Heart left ventricle (tissue), 16 donors: ENCODE measurements around the gene SORCS2. TPM values are rescaled to one million over a fixed set of nuclear protein-coding genes. Genes with fewer than 3 reads are reported as not detected.

ENCODE experiments used
- ATAC-seq, 4 donors: fragments of 200-7000 bp; cut with Tn5 transposase; one replicate each; pipeline ENCODE4 v1.9.1; 2020 to 2022; ENCODE audit warnings: moderate library complexity in 4 of 4, mild to moderate bottlenecking in 3 of 4, moderate number of reproducible peaks in 1 of 4
- DNase-seq, 5 donors: peaks; one replicate each; pipeline ENCODE4 v3.0.0-alpha.2; 2020
- H3K27ac ChIP-seq, 12 donors: fragments of 200-600 bp; sonication (generic) in 4 of 12; one replicate each; pipeline versions ENCODE4 v1.5.0 to v1.8.0; 2016 to 2022; ENCODE audit warnings: mild to moderate bottlenecking in 2 of 12
- H3K27me3 ChIP-seq, 9 donors: fragments of 200-600 bp; sonication (generic) in 2 of 9; one replicate each; pipeline versions ENCODE4 v1.5.1 to v1.8.0; 2016 to 2022; ENCODE audit warnings: mild to moderate bottlenecking in 3 of 9
- H3K36me3 ChIP-seq, 9 donors: fragments of 200-600 bp; sonication (generic) in 2 of 9; one replicate each; pipeline versions ENCODE4 v1.5.0 to v1.8.0; 2018 to 2022; ENCODE audit warnings: mild to moderate bottlenecking in 2 of 9
- H3K4me1 ChIP-seq, 12 donors: fragments of 200-600 bp; sonication (generic) in 4 of 12; one replicate each; pipeline versions ENCODE4 v1.5.0 to v1.8.0; 2016 to 2022; ENCODE audit warnings: mild to moderate bottlenecking in 3 of 12
- H3K4me3 ChIP-seq, 12 donors: fragments of 200-600 bp; sonication (generic) in 4 of 12; one replicate each; pipeline versions ENCODE4 v1.5.0 to v1.8.0; 2017 to 2022; ENCODE audit warnings: mild to moderate bottlenecking in 9 of 12, moderate library complexity in 4 of 12
- H3K9me3 ChIP-seq, 12 donors: fragments of 200-600 bp; sonication (generic) in 4 of 12; one replicate each; pipeline versions ENCODE4 v1.5.0 to v1.8.0; 2016 to 2022; ENCODE audit warnings: mild to moderate bottlenecking in 1 of 12
- CTCF ChIP-seq, 12 donors: fragments of 200-600 bp; sonication (generic) in 4 of 12; IDR thresholded peaks; one replicate each; pipeline versions ENCODE4 v1.5.0 to v1.8.0; 2018 to 2022; ENCODE audit warnings: antibody characterized with exemption in 12 of 12, mild to moderate bottlenecking in 5 of 12
- POLR2A ChIP-seq, 2 donors: fragments of 450-650 bp; IDR thresholded peaks; one replicate each; pipeline ENCODE4 v1.6.1; 2017; ENCODE audit warnings: antibody characterized with exemption in 2 of 2, mild to moderate bottlenecking in 2 of 2, moderate library complexity in 2 of 2
- WGBS, 4 donors: extraction: QIAGEN DNeasy Blood & Tissue Kit in 2 of 4; methylation state at CpG; one replicate each; pipeline versions ENCODE4 v1.1.5 to v1.1.7; 2013 to 2018; 5-methylcytosine and 5-hydroxymethylcytosine counted together
- intact Hi-C, 10 donors: fragments of 100-400 bp; cut with DNase I; formaldehyde crosslinking; loops; one replicate each; pipeline versions ENCODE4 v1.11.1 to v1.14.2; 2022
- polyA plus RNA-seq, 2 donors: library from polyadenylated mRNA; stranded (reverse); fragments of 200-250 nt; gene quantifications; one replicate each; pipeline ENCODE4 v1.2.3, GENCODE V29; 2013
- total RNA-seq, 9 donors: library from RNA; depleted of rRNA in 2 of 9; stranded (reverse); fragments of >200 nt in 2 of 9; fragmentation: NEBNext Ultra II Directional in 3 of 9; extraction: Animal tissue kit (Norgen Biotek cat#: 25700) in 3 of 9; gene quantifications; one replicate each; pipeline versions ENCODE4 v1.1.0 to v1.2.4, GENCODE V29; 2016 to 2023
- donor health status: ischemic (EF 13 %, LVEDD 7.1; RV severe dilation, severe dysfunction).
- donor health status: healthy with polysubstance abuse.
- donor health status: DM: no; HTN: yes; CAD: no.
- donor health status: DM: no; HTN: no; CAD: no.
- donor health status: ischemic (EF 25% LVEDD 6.9; RV normal size, moderate dysfunction).
- donor health status: ischemic (EF 25% LVEDD 5.7; RV mildly dilated, moderate dysfunction).
- donor health status: healthy.
- donor health status: DM: yes; HTN: yes; CAD: no.
- donor health status: ischemic (EF 35%, LVEDD 5.7; RV mildly dilated, moderate dysfunction).
- donor health status: nonischemic (EF 11% LVEDD 7.7; RV severe dilation, severe dysfunction).
- donor health status: DM: yes; HTN: yes; CAD: no.
- donor health status: PGD.
- donor health status: ischemic (EF 29% LVEDD 5.4; RV normal size, mild dysfunction).
- donor health status: nonischemic (EF 23%, LVEDD 6.1; RV moderate dilation, normal function).

The SORCS2 gene
- total and polyA plus RNA-seq, 11 donors: 0.28 to 5.5 (median 2.4) TPM

GRCh38 chr4:7165874-7166201 is 26.5 kb upstream of the SORCS2 start:
- no peak overlapping the region for H3K27ac ChIP-seq

GRCh38 chr4:7166237-7166636 is 26.1 kb upstream of the SORCS2 start:
- Histone ChIP-seq H3K36me3 (no peaks in the 10 kb centered on the region), H3K4me1 (peaks cover 0 to 9% (median 0%) of the 10 kb centered on the region in 12 donors), H3K9me3 (no peaks in the 10 kb centered on the region), H3K27me3 (no peaks in the 10 kb centered on the region), H3K4me3 (no peak overlapping the region), H3K27ac (no peak overlapping the region)
- ATAC-seq (no peak), DNase-seq (no peak)
- intact Hi-C loops: no loop called here
- WGBS, 4 donors: 94 to 97% (median 96%) methylated on average over 3 of the region's 3 CpGs
- TF ChIP-seq CTCF (IDR thresholded peaks at IDR 0.05) (no peak), POLR2A (IDR thresholded peaks at IDR 0.05) (no peak)

More at GRCh38 chr4:7165874-7166201, 26.5 kb upstream of the SORCS2 start:
- ATAC-seq (no peak), DNase-seq (no peak)
- WGBS, 4 donors: 89 to 100% (median 95%) methylated on average over 7 to 9 of the region's 9 CpGs
- Histone ChIP-seq H3K27me3 (no peaks in the 10 kb centered on the region), H3K36me3 (no peaks in the 10 kb centered on the region), H3K4me1 (peaks cover 0 to 9% (median 0%) of the 10 kb centered on the region in 12 donors), H3K4me3 (no peak overlapping the region), H3K9me3 (no peaks in the 10 kb centered on the region)
- no peak for TF ChIP-seq CTCF (IDR thresholded peaks at IDR 0.05)
- TF ChIP-seq POLR2A (IDR thresholded peaks at IDR 0.05): no peak
- intact Hi-C loops: no loop called here

DNA sequence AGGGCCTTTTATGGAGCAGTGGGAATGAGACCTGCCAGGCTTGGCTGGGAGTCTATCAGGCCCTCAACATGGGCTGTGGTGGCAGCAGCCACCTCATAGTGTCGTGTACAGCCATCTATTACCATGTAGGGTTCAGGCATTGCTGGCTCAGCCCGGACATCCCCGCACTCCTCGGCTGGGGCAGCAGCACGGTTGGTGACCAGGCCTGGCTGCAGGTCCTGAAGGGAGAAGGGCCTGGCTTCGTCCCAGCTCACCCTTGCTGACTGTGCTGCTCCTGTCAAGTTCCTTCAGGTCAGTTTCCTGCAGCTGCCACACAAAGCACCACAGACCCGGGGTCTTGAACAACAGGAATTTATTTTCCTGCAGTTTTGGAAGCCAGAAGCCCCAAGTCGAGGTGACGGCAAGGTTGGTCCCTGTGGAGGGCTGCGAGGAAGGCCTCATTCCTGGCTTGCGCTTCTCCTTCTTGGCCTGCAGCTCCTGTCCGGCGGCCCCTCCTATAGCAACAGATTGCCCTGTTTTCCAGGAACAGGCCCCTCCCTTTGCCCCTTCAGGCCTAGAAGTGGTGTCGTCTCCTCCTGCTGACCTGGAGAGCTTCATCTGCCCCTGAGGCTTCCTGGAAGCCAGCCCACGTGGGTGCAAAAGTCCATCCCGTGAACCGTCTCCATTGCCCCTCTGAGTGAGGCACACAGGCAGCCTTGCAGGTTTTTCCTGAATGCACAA is 25.2 kb upstream of the SORCS2 start:
- Histone ChIP-seq H3K4me1 (no peaks in the 10 kb centered on the region), H3K27me3 (no peaks in the 10 kb centered on the region), H3K9me3 (no peaks in the 10 kb centered on the region), H3K4me3 (no peak overlapping the region), H3K27ac (no peak overlapping the region), H3K36me3 (no peaks in the 10 kb centered on the region)
- DNase-seq (no peak), ATAC-seq (no peak)
- 72 to 81% (median 77%) methylated on average over 16 to 17 of the region's 17 CpGs for WGBS, 4 donors
- no peak for TF ChIP-seq CTCF (IDR thresholded peaks at IDR 0.05)
- TF ChIP-seq POLR2A (IDR thresholded peaks at IDR 0.05): no peak
- intact Hi-C loops: no loop called here

DNA sequence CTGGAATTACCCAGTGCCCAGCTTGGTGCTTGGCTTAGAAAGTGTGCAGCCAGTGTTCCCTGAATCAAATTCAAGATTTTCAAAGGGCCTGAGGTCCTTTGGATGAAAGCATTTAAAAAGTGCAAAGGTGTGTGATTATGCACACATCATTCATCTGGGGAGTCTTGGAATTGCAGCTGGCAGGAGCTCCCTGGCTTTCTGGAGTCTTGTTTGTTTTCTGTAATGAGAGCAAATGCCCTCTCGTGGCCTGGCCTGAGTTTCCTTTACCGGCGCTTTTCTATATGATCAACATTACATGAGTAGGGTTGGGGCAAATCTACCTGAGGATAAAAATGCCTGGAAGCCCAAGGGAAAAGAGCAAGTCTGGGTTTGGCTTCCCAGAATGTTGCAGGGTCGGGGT is 24.6 kb upstream of the SORCS2 start:
- Histone ChIP-seq H3K36me3 (no peaks in the 10 kb centered on the region), H3K27ac (no peak overlapping the region), H3K4me3 (no peak overlapping the region), H3K27me3 (no peaks in the 10 kb centered on the region), H3K9me3 (no peaks in the 10 kb centered on the region), H3K4me1 (no peaks in the 10 kb centered on the region)
- WGBS, 4 donors: 81 to 87% (median 84%) methylated on average over 4 of the region's 4 CpGs
- ATAC-seq (no peak), DNase-seq (no peak)
- intact Hi-C loops: no loop called here
- TF ChIP-seq CTCF (IDR thresholded peaks at IDR 0.05) (no peak), POLR2A (IDR thresholded peaks at IDR 0.05) (no peak)
